ENCODE results near the gene HS6ST2.

The HS6ST2 gene

GRCh38 chrX:132603700-132604286, 354.6 kb downstream of the HS6ST2 start:
- DNase-seq, result no peak

- DNase-seq, result no peak
These were observed 355.7 kb downstream of the HS6ST2 start for GRCh38 chrX:132602701-132603100.

- no peak for DNase-seq
These were observed 363.4 kb downstream of the HS6ST2 start for GRCh38 chrX:132594999-132595398.

- DNase-seq, result no peak
These were observed 364.3 kb downstream of the HS6ST2 start for GRCh38 chrX:132594129-132594528.

- DNase-seq, result peak; percentile 54
These were observed 365.5 kb downstream of the HS6ST2 start for GRCh38 chrX:132592880-132593279.

- no peak for DNase-seq
These were observed 366.6 kb downstream of the HS6ST2 start for GRCh38 chrX:132591719-132592275.

- no peak for DNase-seq
These were observed 367.9 kb downstream of the HS6ST2 start for GRCh38 chrX:132590350-132591026.

- DNase-seq, result no peak
These were observed 373.5 kb downstream of the HS6ST2 start for GRCh38 chrX:132584936-132585335.

- no peak for DNase-seq
These were observed 381.5 kb downstream of the HS6ST2 start for GRCh38 chrX:132576939-132577338.

Data from islet precursor cell (in vitro differentiated cells).